HG03045 (cell line): ENCODE data around the gene KAT14.
"Not testable (repeated sequence)": the region's sequence is repeated elsewhere in the genome, so short reads cannot be mapped to it uniquely, and the experiment has no call there.

ENCODE experiments used
- ATAC-seq: cut with Tn5 transposase; IDR thresholded peaks from one replicate; pipeline ENCODE4 v1.9.1; 2021; ENCODE audit warnings: mild to moderate bottlenecking, moderate library complexity; ENCODE audit not compliant: unreplicated experiment

KAT14 gene

DNA sequence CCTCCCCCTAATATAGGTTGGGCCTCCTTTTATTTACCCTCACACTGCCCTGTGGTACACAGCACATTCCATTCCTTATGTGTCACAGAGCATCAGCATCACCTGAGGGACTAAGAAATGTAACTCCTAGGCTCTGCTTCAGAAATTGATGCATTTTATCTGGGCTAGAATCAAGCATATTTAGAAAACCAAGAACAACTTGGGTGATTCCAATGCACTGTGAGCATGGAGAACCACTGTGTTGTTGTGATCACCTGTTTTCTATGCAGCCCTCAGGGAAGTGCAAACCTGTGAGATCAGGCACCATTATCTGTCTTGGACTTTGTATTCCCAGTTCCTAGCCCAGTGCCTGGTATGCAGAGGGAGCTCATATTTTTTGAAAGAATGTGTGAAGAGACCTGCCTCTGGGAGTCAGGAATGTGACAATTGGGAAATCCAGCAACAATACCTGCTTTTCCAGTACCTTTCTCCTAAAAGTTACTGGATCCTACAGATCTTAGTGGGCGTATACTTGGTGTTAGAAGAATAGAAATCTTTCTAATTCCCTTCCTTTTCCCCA is 7.0 kb downstream of the KAT14 start:
- no peak for ATAC-seq

DNA sequence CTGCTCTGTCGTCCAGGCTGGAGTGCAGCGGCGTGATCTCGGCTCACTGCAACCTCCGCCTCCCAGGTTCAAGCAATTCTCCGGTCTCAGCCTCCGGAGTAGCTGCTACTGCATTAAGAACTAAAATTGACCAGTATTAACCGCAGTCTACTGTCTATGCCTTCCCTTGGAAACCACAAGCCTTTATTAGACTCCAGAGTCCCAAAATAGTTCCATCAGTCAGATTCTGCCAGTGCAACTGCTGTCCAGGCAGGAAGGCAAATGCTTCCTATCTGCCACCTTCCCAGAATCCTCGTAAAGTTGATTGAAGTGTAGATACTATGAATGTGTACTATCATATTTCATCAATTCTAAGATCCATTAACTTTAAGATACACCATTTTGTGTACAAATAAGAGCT is 16.7 kb downstream of the KAT14 start:
- ATAC-seq = no peak

DNA sequence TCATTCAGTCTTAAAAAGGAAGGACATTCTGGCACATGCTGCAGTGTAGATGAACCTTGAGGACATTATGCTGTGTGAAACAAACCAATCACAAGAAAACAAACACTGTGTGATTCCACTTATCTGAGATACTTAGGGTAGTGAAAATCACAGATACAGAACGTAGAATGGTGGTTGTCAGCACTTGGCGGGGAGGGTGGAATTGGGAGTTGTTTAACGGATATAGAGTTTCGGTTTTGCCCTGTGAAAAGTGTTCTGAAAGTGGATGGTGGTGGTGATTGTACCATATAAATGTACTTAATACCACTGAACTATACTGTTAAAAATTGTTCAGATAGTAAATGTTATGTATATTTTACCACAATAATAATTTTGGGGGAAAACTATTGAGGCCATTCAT is 18.4 kb downstream of the KAT14 start:
- no peak for ATAC-seq

DNA sequence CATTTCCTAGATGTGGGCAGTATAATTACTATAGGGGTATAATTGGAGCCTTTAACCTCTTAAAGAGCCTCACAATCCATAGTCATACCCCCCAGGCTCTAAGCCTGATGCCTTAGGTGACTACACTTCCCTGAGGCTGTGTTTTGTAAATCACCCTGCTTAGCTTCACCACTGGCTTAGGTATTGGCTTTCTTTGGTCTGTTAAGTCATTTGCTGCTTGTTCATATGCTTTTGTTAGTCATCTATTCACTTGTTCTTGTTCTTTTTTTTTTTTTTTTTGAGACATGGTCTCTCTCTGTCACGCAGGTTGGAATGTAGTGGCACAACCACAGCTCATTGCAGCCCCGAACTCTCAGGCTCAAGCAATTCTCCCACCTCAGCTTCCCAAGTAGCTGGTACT is 26.7 kb downstream of the KAT14 start:
- ATAC-seq = no peak

DNA sequence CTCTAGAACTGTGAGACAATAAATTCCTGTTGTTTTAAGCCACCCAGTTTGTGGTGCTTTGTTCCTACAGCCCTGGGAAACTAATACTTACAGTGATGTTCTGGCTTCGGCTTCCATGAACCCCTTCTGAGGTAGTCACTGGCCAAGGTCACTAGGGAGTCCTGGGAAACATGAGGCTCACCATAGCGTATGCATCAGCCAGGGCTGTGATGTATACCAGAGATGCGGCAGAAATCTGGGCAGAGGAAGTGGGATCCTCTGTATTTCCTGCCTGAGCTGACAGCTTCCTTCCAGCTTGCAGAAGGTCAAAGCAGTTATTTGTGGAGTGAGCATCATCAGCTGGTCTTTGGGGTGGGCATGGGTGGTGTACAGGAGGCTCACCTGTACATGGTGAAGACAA is 27.9 kb downstream of the KAT14 start:
- no peak for ATAC-seq

DNA sequence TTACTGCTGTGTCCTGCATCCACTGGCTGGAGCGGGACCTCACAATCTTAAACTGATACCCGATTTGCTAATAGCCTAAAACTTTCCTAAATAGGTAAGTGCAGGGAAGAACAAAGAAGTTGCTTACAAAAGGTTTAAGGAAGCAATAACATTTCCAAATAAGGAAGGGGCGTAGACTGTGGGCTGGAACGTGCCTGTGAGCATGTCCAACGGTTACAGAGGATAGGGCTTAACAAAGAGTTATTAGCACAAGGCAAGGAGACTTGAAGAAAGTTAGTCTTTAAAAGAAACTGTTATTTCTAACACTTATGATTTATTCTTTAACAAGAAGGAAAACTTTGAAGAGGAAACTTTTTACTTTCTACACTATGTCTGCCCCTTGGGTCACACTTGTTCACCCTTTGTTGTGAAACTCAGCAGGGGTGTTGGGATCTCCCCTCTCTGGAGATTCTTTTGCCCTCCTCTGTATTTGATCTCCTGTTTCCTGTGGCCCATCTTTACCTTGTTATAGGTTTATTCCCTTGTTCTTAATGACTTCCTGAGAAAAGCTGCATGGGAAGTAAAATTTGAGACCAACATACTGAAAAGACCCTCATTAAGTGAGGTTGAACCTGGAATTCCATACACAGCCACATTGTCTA is 28.7 kb downstream of the KAT14 start:
- ATAC-seq = no peak

DNA sequence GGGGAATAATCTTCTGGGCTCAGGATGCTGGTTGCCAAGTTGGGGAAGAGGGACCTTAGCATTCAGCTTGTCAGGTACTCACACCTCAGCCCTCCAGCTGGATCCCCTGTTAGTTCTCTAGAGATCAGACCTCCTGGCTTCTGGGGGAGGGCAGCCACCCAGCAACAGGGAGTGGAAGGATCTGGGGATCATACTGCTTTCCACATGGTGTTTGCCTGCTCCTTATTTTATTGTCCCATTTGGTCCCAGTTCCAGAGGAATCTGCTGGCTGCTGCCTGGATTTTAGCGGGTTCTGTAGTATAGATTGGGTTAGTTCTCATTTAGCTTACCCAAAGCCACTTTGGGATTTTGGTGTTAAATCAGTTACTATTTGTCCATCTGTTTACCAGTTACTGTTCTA is 29.3 kb downstream of the KAT14 start:
- ATAC-seq = no peak

DNA sequence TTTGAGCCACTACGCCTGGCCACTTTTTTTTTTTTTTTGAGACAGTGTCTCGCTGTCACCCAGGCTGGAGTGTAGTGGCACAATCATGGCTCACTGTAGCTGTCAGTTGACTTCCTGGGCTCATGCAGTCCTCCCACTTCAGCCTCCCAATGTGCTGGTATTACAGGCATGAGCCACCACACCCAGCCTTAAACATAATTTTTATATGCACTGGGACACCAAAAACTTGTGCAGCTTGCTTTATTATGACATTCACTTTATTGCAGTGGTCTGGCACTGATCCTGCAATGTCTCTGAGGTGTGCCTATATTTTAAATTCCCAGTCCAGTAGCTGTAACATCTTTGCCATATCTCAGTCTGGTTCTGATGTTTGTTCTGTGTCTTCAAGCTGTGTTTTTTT is 34.7 kb downstream of the KAT14 start:
- no peak for ATAC-seq

DNA sequence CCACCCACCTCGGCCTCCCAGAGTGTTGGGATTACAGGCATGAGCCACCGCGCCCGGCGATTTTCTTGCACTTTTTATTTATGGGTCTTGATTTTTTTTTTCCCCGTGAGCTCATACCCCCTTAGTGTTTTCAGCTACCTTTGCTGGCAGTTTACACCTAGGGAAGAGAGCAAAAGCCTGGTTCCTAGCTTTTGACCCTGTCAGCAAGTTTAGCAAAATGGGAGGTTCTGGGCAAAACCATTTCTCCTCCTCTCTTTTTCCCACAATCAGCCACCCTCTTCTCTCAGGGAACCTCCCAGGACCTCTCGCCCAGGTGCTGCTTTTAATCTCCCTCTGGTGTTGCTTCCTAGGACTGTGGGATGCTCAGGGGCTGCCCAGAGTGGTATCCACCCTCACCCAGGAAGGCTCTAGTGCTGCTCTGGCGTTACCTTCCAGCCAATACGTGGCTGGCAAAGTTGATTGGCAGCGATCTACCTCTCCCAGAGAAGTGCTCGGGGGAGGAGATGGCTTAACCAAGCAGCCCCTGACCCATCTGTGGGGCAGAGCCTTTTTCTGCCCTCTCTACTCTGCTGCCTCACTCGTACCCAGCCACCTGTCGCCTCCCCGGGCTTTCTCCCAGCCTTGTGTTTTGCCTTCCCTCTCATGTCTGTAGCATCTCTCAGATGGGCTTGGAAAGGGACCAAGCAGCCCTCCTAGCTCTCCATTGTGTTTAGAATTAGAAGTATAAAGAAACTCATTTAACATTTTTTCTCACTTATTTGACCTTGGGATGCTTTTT is 37.4 kb downstream of the KAT14 start:
- no peak for ATAC-seq

DNA sequence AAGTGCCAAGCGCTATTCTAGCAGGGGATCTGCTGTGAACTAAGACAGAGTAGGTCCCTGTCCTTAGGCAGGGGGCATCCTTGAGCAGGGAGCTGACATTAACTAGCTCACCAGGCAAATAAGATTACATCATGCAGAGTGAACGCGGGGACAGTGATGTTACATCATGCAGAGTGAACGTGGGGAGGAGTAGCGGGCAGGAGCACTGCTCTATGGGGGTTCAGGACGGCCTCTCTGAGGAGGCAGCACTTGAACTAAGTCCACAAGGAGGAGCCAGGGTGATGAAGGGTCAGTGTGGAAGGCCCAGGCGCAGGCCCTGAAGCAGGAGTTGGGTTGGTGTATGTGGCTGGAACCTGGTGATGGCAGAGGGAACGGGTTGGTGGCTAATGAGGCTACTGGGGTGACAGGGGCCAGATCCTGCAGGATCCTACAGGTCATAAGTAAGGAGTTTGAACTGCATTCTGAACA is 38.7 kb downstream of the KAT14 start:
- ATAC-seq = no peak

DNA sequence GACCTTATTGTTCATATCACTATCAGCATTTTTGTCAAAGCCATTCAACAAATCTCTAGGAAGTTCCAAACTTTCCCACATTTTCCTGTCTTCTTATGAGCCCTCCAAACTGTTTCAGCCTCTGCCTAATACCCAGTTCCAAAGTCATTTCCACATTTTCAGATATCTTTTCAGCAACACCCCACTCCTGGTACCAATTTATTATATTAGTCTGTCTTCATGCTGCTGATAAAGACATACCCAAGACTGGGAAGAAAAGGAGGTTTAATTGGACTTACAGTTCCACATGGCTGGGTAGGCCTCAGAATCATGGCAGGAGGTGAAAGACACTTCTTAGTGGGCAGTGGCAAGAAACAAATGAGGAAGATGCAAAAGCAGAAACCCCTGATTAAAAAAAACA is 42.7 kb downstream of the KAT14 start:
- not testable (repeated sequence) for ATAC-seq

DNA sequence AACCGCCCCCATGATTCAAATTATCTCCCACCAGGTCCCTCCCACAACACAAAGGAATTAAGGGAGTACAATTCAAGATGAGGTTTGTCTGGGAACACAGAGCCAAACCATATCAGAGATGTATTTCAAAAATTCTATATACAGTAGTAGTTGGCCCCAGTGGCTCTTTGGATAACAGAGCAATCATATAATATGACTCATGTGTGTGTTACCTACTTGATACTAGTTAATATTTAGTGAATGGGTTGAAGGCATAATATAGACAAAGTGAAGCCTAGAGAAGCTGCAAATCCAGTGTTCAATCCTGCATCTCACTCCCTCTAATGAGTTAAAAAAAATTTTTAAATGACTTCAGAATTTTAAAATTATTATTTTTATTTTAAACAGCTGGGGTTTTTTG is 43.2 kb downstream of the KAT14 start:
- no peak for ATAC-seq

DNA sequence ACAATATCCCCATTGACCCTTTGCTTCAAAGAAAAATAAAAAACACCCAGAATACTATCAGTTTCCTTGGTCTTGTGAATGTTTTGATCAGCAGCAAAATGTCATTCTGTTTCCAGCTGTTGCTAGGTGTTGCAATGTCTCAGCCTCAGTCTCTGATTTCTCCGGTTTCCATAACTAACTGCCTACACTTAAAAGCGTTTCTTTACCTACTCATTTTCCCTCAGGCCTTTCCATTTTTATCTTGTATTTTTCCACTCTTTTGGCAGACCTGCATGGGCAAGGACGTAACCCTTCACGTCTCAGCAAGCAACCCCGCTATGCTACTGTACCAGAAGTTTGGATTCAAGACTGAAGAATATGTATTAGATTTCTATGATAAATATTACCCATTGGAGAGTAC is 49.4 kb downstream of the KAT14 start:
- ATAC-seq = no peak

DNA sequence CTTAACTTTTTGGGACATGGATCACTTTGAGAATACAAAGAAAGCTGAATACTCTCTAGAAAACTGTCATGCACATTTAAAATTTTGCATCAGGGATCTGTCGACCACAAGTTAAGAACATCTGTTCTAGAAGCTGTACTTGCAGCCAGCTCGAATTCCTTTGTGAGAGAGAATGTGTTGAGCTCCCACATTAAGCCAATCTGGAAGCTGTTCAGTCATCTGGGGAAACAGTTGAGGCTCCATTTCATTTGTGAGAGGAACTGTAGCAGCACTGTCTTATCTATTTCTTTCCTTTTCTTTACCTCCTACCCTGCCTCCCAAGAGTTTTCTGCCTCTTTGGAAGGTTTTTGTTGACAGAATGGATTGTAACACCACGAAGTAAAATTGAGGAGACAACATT is 50.8 kb downstream of the KAT14 start:
- no peak for ATAC-seq

DNA sequence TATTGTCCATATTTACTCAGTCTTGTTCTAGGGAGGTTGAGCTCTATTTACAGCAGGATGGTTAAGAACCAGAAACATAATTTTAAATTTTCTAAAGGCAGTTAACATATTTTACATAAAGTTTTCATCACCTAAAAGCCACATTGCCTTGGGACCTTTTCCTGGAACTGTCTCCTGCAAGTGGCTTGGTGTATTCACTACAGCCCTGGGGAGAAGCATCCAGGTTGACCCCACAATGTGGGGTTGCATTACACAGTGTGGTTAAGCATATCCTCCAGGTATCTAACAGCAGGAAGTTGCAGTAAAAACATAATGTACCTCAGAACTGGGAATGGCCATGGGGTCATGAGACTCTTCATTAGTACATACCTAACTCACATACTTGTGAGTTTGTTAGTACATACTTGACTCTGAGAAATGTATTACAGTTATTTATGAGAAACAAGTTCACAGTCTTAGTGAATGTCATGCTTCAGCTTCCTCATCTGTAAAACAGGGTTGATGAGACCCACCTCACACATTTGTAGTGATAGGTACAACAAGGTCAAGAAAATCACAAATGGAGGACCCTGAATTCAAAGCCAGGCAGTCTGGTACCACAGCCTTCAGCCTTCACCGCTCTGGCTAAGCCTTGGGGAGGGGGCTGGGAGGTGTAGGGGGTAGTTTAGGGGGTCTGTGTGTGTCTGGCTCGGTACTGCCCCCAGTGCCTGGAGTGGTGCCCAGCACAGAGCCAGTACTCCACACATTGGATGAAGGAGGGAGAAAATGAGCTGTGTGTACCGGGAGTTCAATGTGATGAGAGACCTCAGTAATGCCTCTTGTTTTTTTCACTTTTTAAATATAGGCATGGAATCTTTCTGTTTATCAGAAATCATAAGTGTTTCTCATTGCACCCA is 52.9 kb downstream of the KAT14 start:
- no peak for ATAC-seq

DNA sequence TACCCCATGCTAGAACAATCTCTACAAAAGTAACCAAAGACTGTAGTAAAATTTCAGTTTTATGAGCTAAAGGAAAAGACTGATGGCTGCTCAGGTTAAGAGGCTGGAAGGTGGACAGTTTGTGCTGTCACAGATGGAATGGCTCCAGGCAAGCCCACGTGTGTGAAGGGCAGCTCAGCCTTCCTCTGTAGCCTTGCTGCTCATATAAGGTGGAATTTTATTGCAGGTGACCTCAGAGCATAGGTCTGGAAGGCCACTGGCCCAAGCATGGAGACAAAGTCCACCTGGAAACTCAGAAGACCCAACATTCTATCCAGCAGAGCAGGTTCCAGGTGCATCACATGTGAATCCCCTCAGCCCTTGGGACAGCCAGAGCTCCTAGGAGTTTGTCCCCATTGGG is 53.6 kb downstream of the KAT14 start:
- ATAC-seq = no peak

DNA sequence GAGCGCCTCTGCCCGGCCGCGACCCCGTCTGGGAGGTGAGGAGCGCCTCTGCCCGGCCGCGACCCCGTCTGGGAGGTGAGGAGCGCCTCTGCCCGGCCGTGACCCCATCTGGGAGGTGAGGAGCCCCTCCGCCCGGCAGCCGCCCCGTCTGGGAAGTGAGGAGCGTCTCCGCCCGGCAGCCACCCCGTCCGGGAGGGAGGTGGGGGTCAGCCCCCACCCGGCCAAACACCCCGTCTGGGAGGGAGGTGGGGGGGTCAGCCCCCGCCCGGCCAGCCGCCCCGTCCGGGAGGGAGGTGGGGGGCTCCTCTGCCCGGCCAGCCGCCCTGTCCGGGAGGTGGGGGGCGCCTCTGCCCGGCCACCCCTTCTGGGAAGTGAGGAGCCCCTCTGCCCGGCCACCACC is 56.8 kb downstream of the KAT14 start:
- not testable (repeated sequence) for ATAC-seq

DNA sequence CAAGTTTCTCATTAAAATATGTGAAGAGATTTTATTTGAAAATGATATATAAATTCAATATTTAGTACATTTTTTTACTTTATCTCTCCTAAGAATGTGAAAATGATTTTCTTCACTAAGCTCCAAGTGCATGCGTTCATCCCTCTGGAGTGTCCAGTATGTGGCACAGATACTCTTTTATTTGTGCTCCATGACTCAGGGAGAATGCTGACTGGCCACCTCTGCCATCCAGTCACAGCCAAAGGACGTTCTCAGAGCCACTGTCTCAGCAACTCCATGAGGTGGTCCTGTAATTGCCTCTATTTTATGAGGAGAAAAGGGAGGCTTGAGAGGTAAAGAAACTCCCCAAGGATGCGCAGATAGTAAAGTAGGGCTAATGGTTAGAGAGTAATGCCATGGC is 58.3 kb downstream of the KAT14 start:
- no peak for ATAC-seq

DNA sequence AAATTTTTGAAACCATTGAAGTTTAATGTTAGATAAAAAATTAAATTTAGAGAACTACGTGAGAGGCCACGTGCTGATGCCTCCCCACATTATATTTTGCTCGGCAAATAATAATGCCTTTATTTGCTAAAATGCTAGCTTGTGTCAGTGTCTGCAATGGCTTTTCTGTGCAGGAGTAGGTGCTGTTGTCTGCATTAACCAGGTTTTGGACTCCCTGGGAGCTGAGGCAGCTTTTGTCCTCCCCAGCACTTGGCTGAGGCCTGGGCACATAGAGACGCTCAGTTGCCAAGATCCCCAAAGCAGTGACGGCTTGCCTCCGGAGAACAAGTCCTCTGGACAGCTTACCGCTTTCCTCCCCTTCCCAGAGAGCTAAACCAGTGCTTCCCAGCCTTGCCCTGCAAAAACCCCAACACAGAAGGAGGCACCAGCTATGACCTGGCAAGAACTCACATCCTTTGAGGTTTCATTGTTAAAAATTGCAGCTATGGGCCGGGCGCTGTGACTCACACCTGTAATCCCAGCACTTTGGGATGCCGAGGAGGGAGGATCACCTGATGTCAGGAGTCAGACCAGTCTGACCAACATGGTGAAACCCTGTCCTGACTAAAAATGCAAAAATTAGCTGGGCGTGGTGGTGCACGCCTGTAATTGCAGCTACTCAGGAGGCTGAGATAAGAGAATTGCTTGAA is 59.9 kb downstream of the KAT14 start:
- ATAC-seq = no peak

DNA sequence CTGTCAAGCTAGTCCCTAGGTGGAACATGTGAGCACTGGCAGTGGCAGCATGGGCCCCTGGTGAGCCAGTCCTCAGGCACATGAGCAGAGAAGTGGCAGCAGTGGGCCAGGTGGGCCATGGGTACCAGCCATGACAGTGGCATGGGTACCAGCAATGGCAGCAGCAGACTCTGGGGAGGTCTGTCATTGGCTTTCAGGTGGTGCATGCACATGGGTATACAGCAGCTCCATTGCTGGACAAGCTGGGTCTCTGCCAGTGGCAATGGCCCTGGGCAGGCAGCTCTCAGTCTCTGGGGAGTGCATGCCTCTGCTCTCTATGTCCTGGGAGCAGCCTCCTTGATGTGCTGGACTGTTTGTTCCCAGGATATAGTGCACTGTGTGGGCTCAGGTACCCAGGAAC is 65.3 kb downstream of the KAT14 start:
- ATAC-seq = no peak

DNA sequence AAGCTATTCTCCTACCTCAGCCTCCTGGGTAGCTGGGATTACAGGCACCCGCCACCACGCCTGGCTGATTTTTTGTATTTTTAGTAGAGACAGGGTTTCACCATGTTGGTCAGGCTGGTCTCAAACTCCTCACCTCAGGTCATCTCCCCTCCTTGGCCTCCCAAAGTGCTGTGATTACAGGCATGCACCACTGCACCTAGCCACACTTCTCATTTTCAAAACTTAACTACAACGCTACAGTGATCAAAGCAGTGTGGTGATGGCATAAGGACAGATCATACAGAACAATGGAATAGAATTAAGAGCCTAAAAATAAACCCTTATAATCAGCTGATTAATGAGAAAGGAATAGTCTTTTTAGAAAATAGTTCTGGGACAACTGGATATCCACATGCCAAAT is 66.0 kb downstream of the KAT14 start:
- ATAC-seq = not testable (repeated sequence)
